Osteocyte (in vitro differentiated cells): Measurements from ENCODE around the gene DLG5. TPM values are rescaled to one million over a fixed set of nuclear protein-coding genes. Genes with fewer than 3 reads are reported as not detected.

Experiments used
- DNase-seq: peaks from one replicate; pipeline ENCODE4 v3.0.0; 2021; ENCODE audit warnings: mixed read lengths; ENCODE audit not compliant: unreplicated experiment; ENCODE audit errors: extremely low spot score
- H3K27ac Mint-ChIP-seq: one replicate; pipeline ENCODE4 v1.8.0; 2021; ENCODE audit warnings: mild to moderate bottlenecking, mixed read lengths; ENCODE audit not compliant: unreplicated experiment
- H3K27me3 Mint-ChIP-seq: one replicate; pipeline ENCODE4 v1.8.0; 2021; ENCODE audit warnings: mixed read lengths; ENCODE audit not compliant: unreplicated experiment
- H3K36me3 Mint-ChIP-seq: one replicate; pipeline ENCODE4 v1.8.0; 2021; ENCODE audit warnings: mixed read lengths; ENCODE audit not compliant: unreplicated experiment
- H3K4me1 Mint-ChIP-seq: one replicate; pipeline ENCODE4 v1.8.0; 2021; ENCODE audit warnings: mixed read lengths; ENCODE audit not compliant: unreplicated experiment
- H3K4me3 Mint-ChIP-seq: one replicate; pipeline ENCODE4 v1.8.0; 2021; ENCODE audit warnings: mild to moderate bottlenecking, moderate library complexity, mixed read lengths; ENCODE audit not compliant: unreplicated experiment
- H3K9me3 Mint-ChIP-seq: one replicate; pipeline ENCODE4 v1.8.0; 2021; ENCODE audit warnings: mixed read lengths; ENCODE audit not compliant: unreplicated experiment
- total RNA-seq: library from RNA; stranded (reverse); gene quantifications from 2 replicates; pipeline ENCODE4 v1.2.1, GENCODE V29; 2021
- TF ChIP-seq, protein P1 (sequence below): fragments of 200-600 bp; sonication (generic); IDR thresholded peaks from 2 replicates; pipeline ENCODE4 v1.5.0; 2021; ENCODE audit warnings: antibody characterized with exemption, mild to moderate bottlenecking, moderate library complexity

The DLG5 gene
- total RNA-seq, 1 donor from 2014 or later, result 69.8 TPM

DNA sequence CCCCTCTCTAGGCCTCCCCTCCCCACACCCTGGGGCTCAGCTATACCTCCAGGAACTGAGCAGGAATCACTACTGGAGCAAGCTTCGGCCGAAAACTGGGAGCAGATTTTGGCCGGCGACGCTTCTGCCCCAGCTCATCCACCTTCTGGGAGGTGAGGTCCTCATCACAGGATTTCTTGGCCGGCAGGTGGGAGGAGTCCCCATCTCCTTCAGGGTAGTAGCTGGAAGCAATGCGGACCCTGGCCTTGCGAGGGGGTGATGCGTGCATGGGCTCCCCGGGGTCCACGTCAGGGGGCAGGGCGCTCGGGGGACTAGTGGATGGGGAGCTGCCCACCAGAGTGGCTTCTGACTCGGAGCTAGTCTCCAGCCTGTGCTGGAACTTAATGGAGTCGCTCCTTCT lies 105.5 kb downstream of the DLG5 start:
- Mint-ChIP-seq H3K27me3 (no peaks in the 10 kb centered on the region), H3K9me3 (no peaks in the 10 kb centered on the region), H3K4me1 (peaks cover 3% of the 10 kb centered on the region), H3K4me3 (no peak overlapping the region), H3K36me3 (peaks cover 40% of the 10 kb centered on the region), H3K27ac (no peak overlapping the region)
- DNase-seq, result no peak
- TF ChIP-seq, protein P1, sequence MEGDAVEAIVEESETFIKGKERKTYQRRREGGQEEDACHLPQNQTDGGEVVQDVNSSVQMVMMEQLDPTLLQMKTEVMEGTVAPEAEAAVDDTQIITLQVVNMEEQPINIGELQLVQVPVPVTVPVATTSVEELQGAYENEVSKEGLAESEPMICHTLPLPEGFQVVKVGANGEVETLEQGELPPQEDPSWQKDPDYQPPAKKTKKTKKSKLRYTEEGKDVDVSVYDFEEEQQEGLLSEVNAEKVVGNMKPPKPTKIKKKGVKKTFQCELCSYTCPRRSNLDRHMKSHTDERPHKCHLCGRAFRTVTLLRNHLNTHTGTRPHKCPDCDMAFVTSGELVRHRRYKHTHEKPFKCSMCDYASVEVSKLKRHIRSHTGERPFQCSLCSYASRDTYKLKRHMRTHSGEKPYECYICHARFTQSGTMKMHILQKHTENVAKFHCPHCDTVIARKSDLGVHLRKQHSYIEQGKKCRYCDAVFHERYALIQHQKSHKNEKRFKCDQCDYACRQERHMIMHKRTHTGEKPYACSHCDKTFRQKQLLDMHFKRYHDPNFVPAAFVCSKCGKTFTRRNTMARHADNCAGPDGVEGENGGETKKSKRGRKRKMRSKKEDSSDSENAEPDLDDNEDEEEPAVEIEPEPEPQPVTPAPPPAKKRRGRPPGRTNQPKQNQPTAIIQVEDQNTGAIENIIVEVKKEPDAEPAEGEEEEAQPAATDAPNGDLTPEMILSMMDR, result no peak

GRCh38 chr10:77820349-77820748 lies 106.2 kb downstream of the DLG5 start:
- Mint-ChIP-seq H3K4me3 (no peak overlapping the region), H3K27ac (no peak overlapping the region), H3K4me1 (no peaks in the 10 kb centered on the region), H3K36me3 (peaks cover 40% of the 10 kb centered on the region), H3K9me3 (no peaks in the 10 kb centered on the region), H3K27me3 (no peaks in the 10 kb centered on the region)
- TF ChIP-seq, protein P1, result no peak
- DNase-seq, result no peak

DNA sequence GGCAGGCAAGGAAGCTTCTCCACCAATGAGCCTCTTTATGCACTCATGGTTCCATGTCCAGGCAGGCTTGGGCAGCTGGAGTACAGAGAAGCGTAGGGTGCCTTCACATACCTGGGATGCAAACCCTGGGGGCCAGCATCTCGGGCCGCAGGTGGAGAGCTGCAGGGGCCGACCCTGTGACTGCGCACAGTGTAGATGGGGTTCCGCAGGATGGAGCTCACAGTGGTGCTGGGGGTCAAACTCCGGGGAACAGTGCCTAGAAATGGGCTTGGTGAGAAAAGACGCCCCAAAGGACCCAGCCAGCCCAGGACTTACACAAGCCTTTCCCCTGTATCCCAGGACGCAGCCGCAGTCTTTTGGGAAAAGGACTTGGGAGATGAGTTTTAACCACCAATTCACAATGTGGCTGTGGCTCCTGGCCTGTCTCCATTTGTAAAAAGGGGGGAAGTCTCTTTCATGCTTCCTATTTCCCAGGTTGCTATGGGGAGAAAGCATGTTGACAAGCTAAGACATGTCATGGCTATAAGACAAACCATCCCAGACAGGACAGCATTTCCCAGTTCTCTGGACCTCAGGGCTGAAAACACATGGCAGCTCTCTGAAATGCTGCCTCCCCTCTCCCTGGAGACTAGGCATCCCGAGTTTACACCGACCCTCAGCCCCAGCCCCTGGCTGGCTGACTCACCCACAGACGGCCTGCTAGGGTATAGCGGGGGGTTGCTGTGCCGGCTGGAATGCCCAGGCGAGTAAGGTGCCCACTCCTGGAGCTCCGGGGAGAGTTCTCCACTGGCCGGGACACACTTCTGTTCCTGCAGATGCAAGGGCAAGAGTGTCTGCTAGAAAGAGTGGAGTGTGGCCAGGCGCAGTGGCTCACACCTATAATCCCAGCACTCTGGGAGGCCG lies 107.1 kb downstream of the DLG5 start:
- no peaks in the 10 kb centered on the region for H3K9me3 Mint-ChIP-seq
- peaks cover 37% of the 10 kb centered on the region for H3K36me3 Mint-ChIP-seq
- H3K4me3 Mint-ChIP-seq, result no peak overlapping the region
- no peaks in the 10 kb centered on the region for H3K27me3 Mint-ChIP-seq
- H3K4me1 Mint-ChIP-seq, result no peaks in the 10 kb centered on the region
- H3K27ac Mint-ChIP-seq, result no peak overlapping the region
- TF ChIP-seq, protein P1, result no peak
- no peak for DNase-seq

DNA sequence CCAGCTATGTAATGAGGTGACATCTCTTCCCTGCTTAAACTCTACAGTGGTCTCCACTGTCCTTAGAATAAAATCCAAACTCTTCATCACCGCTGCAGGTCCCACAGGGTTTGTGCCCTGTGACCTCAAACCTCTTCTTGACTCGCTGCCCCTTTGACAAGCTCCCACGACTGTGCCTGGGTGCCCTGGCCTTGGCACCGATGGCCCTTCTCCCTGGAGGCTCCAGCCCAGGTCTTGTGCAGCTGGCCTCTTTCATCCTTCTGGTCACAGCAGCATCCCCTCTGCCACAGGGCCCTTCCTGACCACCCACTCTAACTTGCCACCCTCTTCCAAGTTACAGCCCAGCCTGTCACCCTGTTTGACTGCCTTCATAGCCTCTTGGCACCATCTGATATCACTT lies 108.2 kb downstream of the DLG5 start:
- TF ChIP-seq, protein P1, result no peak
- Mint-ChIP-seq H3K4me1 (no peaks in the 10 kb centered on the region), H3K27ac (no peak overlapping the region), H3K36me3 (peaks cover 40% of the 10 kb centered on the region), H3K27me3 (no peaks in the 10 kb centered on the region), H3K4me3 (no peak overlapping the region), H3K9me3 (no peaks in the 10 kb centered on the region)
- DNase-seq, result no peak

GRCh38 chr10:77817541-77817940 lies 109.0 kb downstream of the DLG5 start:
- Mint-ChIP-seq H3K27me3 (no peaks in the 10 kb centered on the region), H3K4me3 (no peak overlapping the region), H3K9me3 (no peaks in the 10 kb centered on the region), H3K36me3 (peaks cover 44% of the 10 kb centered on the region), H3K27ac (no peak overlapping the region), H3K4me1 (no peaks in the 10 kb centered on the region)
- DNase-seq, result no peak
- TF ChIP-seq, protein P1, result no peak
